GM06990 (cell line): ENCODE results near the gene VEGFC.

Source experiments
- DNase-seq: peaks from one replicate; pipeline ENCODE4 v3.0.0-alpha.2; 2011; ENCODE audit not compliant: insufficient read length; ENCODE audit errors: extremely low read depth
- H3K27me3 ChIP-seq: replicated peaks from 2 replicates; pipeline ENCODE4 v1.6.0; 2011; ENCODE audit warnings: low read length; ENCODE audit not compliant: control insufficient read depth, insufficient read depth
- H3K36me3 ChIP-seq: 2 replicates; pipeline ENCODE4 v1.5.1; 2011; ENCODE audit warnings: low read length; ENCODE audit not compliant: control insufficient read depth, insufficient read depth
- H3K4me3 ChIP-seq: replicated peaks from 2 replicates; pipeline ENCODE4 v1.5.1; 2011; ENCODE audit warnings: low read depth, mild to moderate bottlenecking, control low read depth, low read length
- CTCF ChIP-seq: IDR thresholded peaks from 2 replicates; pipeline ENCODE4 v1.5.1; 2011; ENCODE audit warnings: low read length, control low read depth, mild to moderate bottlenecking, inconsistent platforms; ENCODE audit not compliant: insufficient read depth, poor library complexity, severe bottlenecking

Gene VEGFC

GRCh38 chr4:176824645-176825366 is 32.1 kb upstream of the VEGFC start:
- DNase-seq = no peak
- Histone ChIP-seq H3K27me3 (no peaks in the 10 kb centered on the region), H3K36me3 (no peaks in the 10 kb centered on the region), H3K4me3 (no peak overlapping the region)
- TF ChIP-seq CTCF = no peak

- Histone ChIP-seq H3K27me3 (no peaks in the 10 kb centered on the region), H3K36me3 (no peaks in the 10 kb centered on the region), H3K4me3 (no peak overlapping the region)
- no peak for TF ChIP-seq CTCF
- DNase-seq = no peak
Measured at GRCh38 chr4:176818531-176818930, 25.8 kb upstream of the VEGFC start.

DNA sequence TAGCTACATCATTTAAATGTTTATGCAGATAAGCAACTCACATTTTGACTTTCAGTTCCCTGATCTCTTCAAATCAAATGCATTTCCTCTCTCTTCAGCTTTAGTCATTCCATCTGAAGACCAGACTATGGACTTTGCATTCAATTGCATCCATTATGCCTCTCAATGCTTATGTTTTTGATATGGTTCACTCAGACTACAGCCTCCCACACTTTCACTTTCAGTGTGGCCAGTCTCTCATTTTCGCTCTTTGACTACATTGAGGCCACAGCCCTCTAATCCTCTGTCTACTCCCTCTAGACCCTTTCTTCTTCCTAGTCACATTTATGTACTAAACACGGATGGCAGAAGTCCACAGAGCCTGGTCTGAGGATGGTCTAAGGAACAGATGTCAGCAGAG is 24.5 kb upstream of the VEGFC start:
- no peaks in the 10 kb centered on the region for H3K27me3 ChIP-seq
- no peak for TF ChIP-seq CTCF
- H3K36me3 ChIP-seq = no peaks in the 10 kb centered on the region
- peak; percentile 4 for DNase-seq
- no peak overlapping the region for H3K4me3 ChIP-seq

GRCh38 chr4:176814770-176815169 is 22.0 kb upstream of the VEGFC start:
- TF ChIP-seq CTCF = no peak
- Histone ChIP-seq H3K36me3 (no peaks in the 10 kb centered on the region), H3K4me3 (no peak overlapping the region), H3K27me3 (no peaks in the 10 kb centered on the region)
- no peak for DNase-seq

GRCh38 chr4:176810481-176811249 is 17.9 kb upstream of the VEGFC start:
- DNase-seq = no peak
- H3K27me3 ChIP-seq = no peaks in the 10 kb centered on the region
- H3K4me3 ChIP-seq = no peak overlapping the region
- H3K36me3 ChIP-seq = no peaks in the 10 kb centered on the region
- no peak for TF ChIP-seq CTCF
